HepG2 (cell line): ENCODE data around the gene UQCRC2. TPM values are rescaled to one million over a fixed set of nuclear protein-coding genes. Genes with fewer than 3 reads are reported as not detected.
A peak's percentile ranks its signal among the peaks of the same experiment; 100 is the strongest.

Experiments used
- DPF2 ChIP-seq: sonication (generic); formaldehyde crosslinking; IDR thresholded peaks from 2 replicates; pipeline ENCODE4 v1.4.0; 2020; ENCODE audit warnings: mild to moderate bottlenecking, low read depth, missing genetic modification reagents, borderline replicate concordance
- HHEX ChIP-seq: IDR thresholded peaks from 2 replicates; pipeline ENCODE4 v1.6.1; 2016; ENCODE audit warnings: control low read depth
- HMG20A ChIP-seq: IDR thresholded peaks from 2 replicates; pipeline ENCODE4 v1.6.1; 2016; ENCODE audit warnings: borderline replicate concordance
- JUN ChIP-seq: sonication (generic); formaldehyde crosslinking; IDR thresholded peaks from 2 replicates; pipeline ENCODE4 v1.4.0; 2020; ENCODE audit warnings: mild to moderate bottlenecking, missing genetic modification reagents
- MBD4 ChIP-seq: IDR thresholded peaks from 2 replicates; pipeline ENCODE4 v1.6.1; 2012; ENCODE audit warnings: low read length, inconsistent platforms, borderline replicate concordance
- MTA1 ChIP-seq: sonication (generic); formaldehyde crosslinking; IDR thresholded peaks from 2 replicates; pipeline ENCODE4 v1.4.0; 2020; ENCODE audit warnings: missing genetic modification reagents, mild to moderate bottlenecking, borderline replicate concordance
- RARA ChIP-seq: IDR thresholded peaks from 2 replicates; pipeline ENCODE4 v1.6.1; 2016; ENCODE audit warnings: missing genetic modification reagents, missing compliant biosample characterization
- RFX5 ChIP-seq: IDR thresholded peaks from 2 replicates; pipeline ENCODE4 v1.6.1; 2011; ENCODE audit warnings: low read depth, low read length, improper control_type of control experiment
- TARDBP ChIP-seq: sonication (generic); formaldehyde crosslinking; IDR thresholded peaks from 2 replicates; pipeline ENCODE4 v1.8.0; 2022; ENCODE audit warnings: mild to moderate bottlenecking, missing genetic modification reagents
- TCF12 ChIP-seq, 2 experiments: fragments of 450-650 bp in 1 of 2; sonication (generic) in 1 of 2; formaldehyde crosslinking in 1 of 2; IDR thresholded peaks; 2 replicates each; pipeline versions ENCODE4 v1.6.1 to v1.8.0; 2017 to 2022; ENCODE audit warnings: antibody characterized with exemption in 1 of 2, mild to moderate bottlenecking in 1 of 2, missing genetic modification reagents in 1 of 2, moderate library complexity in 1 of 2
- YEATS4 ChIP-seq: sonication (generic); formaldehyde crosslinking; IDR thresholded peaks from 2 replicates; pipeline ENCODE4 v1.4.0; 2020; ENCODE audit warnings: missing genetic modification reagents, borderline replicate concordance
- ZBTB20 ChIP-seq: sonication (generic); formaldehyde crosslinking; IDR thresholded peaks from 2 replicates; pipeline ENCODE4 v1.8.1; 2023; ENCODE audit warnings: missing genetic modification reagents, low read depth, mild to moderate bottlenecking, borderline replicate concordance
- ZFP36L1 ChIP-seq: sonication (generic); formaldehyde crosslinking; IDR thresholded peaks from 2 replicates; pipeline ENCODE4 v1.8.0; 2022; ENCODE audit warnings: mild to moderate bottlenecking, missing genetic modification reagents, moderate library complexity
- ZNF749 ChIP-seq: sonication (generic); formaldehyde crosslinking; IDR thresholded peaks from 2 replicates; pipeline ENCODE4 v1.8.0; 2022; ENCODE audit warnings: mild to moderate bottlenecking, missing genetic modification reagents, moderate library complexity, borderline replicate concordance
- polyA plus RNA-seq, 8 experiments: library from polyadenylated mRNA; depleted of rRNA in 3 of 8; stranded (reverse) in 7 of 8; unstranded in 1 of 8; fragments of >200 nt; fragmentation: Illumina TruSeq in 4 of 8; extraction: Trizol in 4 of 8; gene quantifications; 2 replicates each; pipeline versions ENCODE4 v1.2.1 to v1.2.3, GENCODE V29; 2011 to 2016; ENCODE audit warnings: low read depth in 4 of 8, missing spikeins in 1 of 8, mixed read lengths in 1 of 8; ENCODE audit not compliant: insufficient read depth in 1 of 8
- total RNA-seq, 5 experiments: library from RNA; depleted of rRNA; stranded (reverse); fragments of >200 nt; fragmentation: Illumina TruSeq; extraction: Trizol; gene quantifications; 2 replicates each; pipeline ENCODE4 v1.2.3, GENCODE V29; 2016; ENCODE audit warnings: low read depth in 1 of 5
- TF ChIP-seq, protein P1 (sequence below): IDR thresholded peaks from 2 replicates; pipeline ENCODE4 v1.6.1; 2016; ENCODE audit warnings: mild to moderate bottlenecking
- TF ChIP-seq, protein P2 (sequence below): sonication (generic); formaldehyde crosslinking; IDR thresholded peaks from 2 replicates; pipeline ENCODE4 v1.5.0; 2020; ENCODE audit warnings: missing genetic modification reagents
- TF ChIP-seq, protein P3 (sequence below): sonication (generic); formaldehyde crosslinking; conservative IDR thresholded peaks from 2 replicates; pipeline ENCODE4 v1.4.0; 2020; ENCODE audit warnings: mild to moderate bottlenecking, missing genetic modification reagents, moderate library complexity
- TF ChIP-seq, protein P4 (sequence below): IDR thresholded peaks from 2 replicates; pipeline ENCODE4 v1.6.1; 2016; ENCODE audit warnings: low read depth, borderline replicate concordance

Gene UQCRC2
- total and polyA plus RNA-seq, 2 of the 13 experiments (the other 11 are each of a cell fraction or from before 2014, with no cell fraction given), result 442 to 536 TPM

DNA sequence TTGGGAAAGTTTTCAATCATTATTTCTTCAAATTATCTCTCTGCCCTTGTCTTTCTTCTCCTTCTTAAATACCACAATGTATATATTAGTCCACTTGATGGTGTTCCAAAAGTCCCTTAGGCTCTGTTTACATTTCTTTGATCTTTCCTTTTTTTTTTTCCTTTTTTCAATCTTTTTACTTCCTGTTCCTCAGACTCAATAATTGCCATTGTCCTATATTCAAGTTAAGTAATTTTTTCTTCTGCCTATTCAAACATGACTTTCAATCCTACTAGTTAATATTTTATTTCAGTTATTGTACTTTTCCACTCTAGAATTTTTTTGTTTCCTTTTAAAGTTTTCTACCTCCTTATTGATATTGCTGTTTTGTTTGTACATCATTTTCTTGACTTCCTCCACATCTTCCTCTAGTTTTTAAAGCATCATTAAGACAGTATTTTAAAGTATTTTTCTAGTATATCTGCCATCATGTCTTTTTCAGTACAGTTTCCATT lies 15.8 kb upstream of the UQCRC2 start (continued):
- TF ChIP-seq JUN (no peak), HHEX (CRISPR knock-in tag) (no peak), DPF2 (CRISPR knock-in tag) (peak; percentile 60; the same call in 1 of the 2 replicates), ZBTB20 (CRISPR knock-in tag) (peak; percentile 50; the same call in 1 of the 2 replicates), ZNF749 (CRISPR knock-in tag) (0 out of 2 replicates have a peak, but pooled peaks have one; percentile 42), RARA (CRISPR knock-in tag) (peak; percentile 75), ZFP36L1 (peak; percentile 28; the same call in 1 of the 2 replicates), TARDBP (peak; percentile 69; the same call in 1 of the 2 replicates), MTA1 (CRISPR knock-in tag) (no peak), MBD4 (peak; percentile 97), TCF12 (IDR thresholded peaks at IDR 0.05) (no peak), TCF12 (CRISPR knock-in tag; IDR thresholded peaks at IDR 0.05) (0 out of 2 replicates have a peak, but pooled peaks have one; percentile 11), YEATS4 (no peak), HMG20A (CRISPR knock-in tag) (peak; percentile 93), RFX5 (no peak)
- TF ChIP-seq, protein P1, sequence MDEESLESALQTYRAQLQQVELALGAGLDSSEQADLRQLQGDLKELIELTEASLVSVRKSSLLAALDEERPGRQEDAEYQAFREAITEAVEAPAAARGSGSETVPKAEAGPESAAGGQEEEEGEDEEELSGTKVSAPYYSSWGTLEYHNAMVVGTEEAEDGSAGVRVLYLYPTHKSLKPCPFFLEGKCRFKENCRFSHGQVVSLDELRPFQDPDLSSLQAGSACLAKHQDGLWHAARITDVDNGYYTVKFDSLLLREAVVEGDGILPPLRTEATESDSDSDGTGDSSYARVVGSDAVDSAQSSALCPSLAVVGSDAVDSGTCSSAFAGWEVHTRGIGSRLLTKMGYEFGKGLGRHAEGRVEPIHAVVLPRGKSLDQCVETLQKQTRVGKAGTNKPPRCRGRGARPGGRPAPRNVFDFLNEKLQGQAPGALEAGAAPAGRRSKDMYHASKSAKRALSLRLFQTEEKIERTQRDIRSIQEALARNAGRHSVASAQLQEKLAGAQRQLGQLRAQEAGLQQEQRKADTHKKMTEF (CRISPR knock-in tag), result peak; percentile 93
- TF ChIP-seq, protein P2, sequence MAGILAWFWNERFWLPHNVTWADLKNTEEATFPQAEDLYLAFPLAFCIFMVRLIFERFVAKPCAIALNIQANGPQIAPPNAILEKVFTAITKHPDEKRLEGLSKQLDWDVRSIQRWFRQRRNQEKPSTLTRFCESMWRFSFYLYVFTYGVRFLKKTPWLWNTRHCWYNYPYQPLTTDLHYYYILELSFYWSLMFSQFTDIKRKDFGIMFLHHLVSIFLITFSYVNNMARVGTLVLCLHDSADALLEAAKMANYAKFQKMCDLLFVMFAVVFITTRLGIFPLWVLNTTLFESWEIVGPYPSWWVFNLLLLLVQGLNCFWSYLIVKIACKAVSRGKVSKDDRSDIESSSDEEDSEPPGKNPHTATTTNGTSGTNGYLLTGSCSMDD (CRISPR knock-in tag), result no peak
- TF ChIP-seq, protein P3, sequence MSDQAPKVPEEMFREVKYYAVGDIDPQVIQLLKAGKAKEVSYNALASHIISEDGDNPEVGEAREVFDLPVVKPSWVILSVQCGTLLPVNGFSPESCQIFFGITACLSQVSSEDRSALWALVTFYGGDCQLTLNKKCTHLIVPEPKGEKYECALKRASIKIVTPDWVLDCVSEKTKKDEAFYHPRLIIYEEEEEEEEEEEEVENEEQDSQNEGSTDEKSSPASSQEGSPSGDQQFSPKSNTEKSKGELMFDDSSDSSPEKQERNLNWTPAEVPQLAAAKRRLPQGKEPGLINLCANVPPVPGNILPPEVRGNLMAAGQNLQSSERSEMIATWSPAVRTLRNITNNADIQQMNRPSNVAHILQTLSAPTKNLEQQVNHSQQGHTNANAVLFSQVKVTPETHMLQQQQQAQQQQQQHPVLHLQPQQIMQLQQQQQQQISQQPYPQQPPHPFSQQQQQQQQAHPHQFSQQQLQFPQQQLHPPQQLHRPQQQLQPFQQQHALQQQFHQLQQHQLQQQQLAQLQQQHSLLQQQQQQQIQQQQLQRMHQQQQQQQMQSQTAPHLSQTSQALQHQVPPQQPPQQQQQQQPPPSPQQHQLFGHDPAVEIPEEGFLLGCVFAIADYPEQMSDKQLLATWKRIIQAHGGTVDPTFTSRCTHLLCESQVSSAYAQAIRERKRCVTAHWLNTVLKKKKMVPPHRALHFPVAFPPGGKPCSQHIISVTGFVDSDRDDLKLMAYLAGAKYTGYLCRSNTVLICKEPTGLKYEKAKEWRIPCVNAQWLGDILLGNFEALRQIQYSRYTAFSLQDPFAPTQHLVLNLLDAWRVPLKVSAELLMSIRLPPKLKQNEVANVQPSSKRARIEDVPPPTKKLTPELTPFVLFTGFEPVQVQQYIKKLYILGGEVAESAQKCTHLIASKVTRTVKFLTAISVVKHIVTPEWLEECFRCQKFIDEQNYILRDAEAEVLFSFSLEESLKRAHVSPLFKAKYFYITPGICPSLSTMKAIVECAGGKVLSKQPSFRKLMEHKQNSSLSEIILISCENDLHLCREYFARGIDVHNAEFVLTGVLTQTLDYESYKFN, result peak; percentile 96
- TF ChIP-seq, protein P4, sequence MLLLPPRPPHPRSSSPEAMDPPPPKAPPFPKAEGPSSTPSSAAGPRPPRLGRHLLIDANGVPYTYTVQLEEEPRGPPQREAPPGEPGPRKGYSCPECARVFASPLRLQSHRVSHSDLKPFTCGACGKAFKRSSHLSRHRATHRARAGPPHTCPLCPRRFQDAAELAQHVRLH (CRISPR knock-in tag), result no peak
